GM12878 (cell line): ENCODE measurements around the gene FAM76A. TPM values are rescaled to one million over a fixed set of nuclear protein-coding genes. Genes with fewer than 3 reads are reported as not detected.
"Not testable (repeated sequence)": the region's sequence is repeated elsewhere in the genome, so short reads cannot be mapped to it uniquely, and the experiment has no call there.

Experiments used
- ATAC-seq: fragments of 200-7000 bp; cut with Tn5 transposase; 3 replicates; pipeline ENCODE4 v1.9.1; 2020; ENCODE audit warnings: mild to moderate bottlenecking, moderate library complexity
- BruUV-seq: library from RNA; stranded (reverse); fragments of 400-500 nt; replicated peaks from 2 replicates; lab custom pipeline; 2021; lab: Mats Ljungman, UMichigan
- CTCF ChIA-PET: fragments of 300-600 bp; sonication (Branson Sonifier 250); formaldehyde crosslinking; extraction: SDS; loops from one replicate; lab custom pipeline; 2021; ENCODE audit warnings: inconsistent platforms; lab: Yijun Ruan, JAX
- POLR2A ChIA-PET: fragments of 350-600 bp; formaldehyde crosslinking; extraction: SDS; loops from one replicate; lab custom pipeline; 2021; ENCODE audit warnings: inconsistent platforms; lab: Charles Lee
- RAD21 ChIA-PET: fragments of 300-600 bp; sonication (Branson Sonifier 250); formaldehyde crosslinking; loops from one replicate; lab custom pipeline; 2023; ENCODE audit warnings: antibody characterized with exemption; ENCODE audit not compliant: unreplicated experiment; lab: Charles Lee
- SMC1A ChIA-PET: fragments of 300-600 bp; sonication (Branson Sonifier 250); formaldehyde crosslinking; loops from one replicate; lab custom pipeline; 2023; ENCODE audit not compliant: unreplicated experiment, uncharacterized antibody; lab: Charles Lee
- DNase-seq: peaks from one replicate; pipeline ENCODE4 v3.0.0-alpha.2; 2011; ENCODE audit warnings: low read depth, low spot score
- FAIRE-seq: peaks from 3 replicates; lab custom pipeline; 2011; peaks lifted over from hg19 to GRCh38; lab: Jason Lieb, UNC
- H2AFZ ChIP-seq: 2 replicates; pipeline ENCODE4 v1.6.0; 2011; ENCODE audit warnings: low read depth, low read length, control low read depth; ENCODE audit not compliant: control insufficient read depth
- H3K27ac ChIP-seq: 2 replicates; pipeline ENCODE4 v1.5.1; 2011; ENCODE audit warnings: control low read depth; ENCODE audit not compliant: control insufficient read depth, insufficient read depth
- H3K27me3 ChIP-seq, 2 experiments: replicated peaks in 1 of 2; 2 replicates each; pipeline versions ENCODE4 v1.6.0 to v1.6.1; 2011; ENCODE audit warnings: low read length in 1 of 2; ENCODE audit not compliant: control insufficient read depth in 2 of 2, insufficient read depth in 2 of 2
- H3K36me3 ChIP-seq, 2 experiments: 2 replicates each; pipeline ENCODE4 v1.5.1; 2011; ENCODE audit warnings: low read length in 1 of 2; ENCODE audit not compliant: control insufficient read depth in 2 of 2, insufficient read depth in 2 of 2
- H3K4me1 ChIP-seq: 2 replicates; pipeline ENCODE4 v1.6.1; 2011; ENCODE audit warnings: mild to moderate bottlenecking, low read length, moderate library complexity, mixed read lengths; ENCODE audit not compliant: control insufficient read depth, insufficient read depth
- H3K4me2 ChIP-seq: 2 replicates; pipeline ENCODE4 v1.6.0; 2011; ENCODE audit warnings: control low read depth; ENCODE audit not compliant: control insufficient read depth, insufficient read depth
- H3K4me3 ChIP-seq: fragments of 200-600 bp; sonication (generic); 2 replicates; pipeline ENCODE4 v1.5.1; 2016
- H3K79me2 ChIP-seq: 2 replicates; pipeline ENCODE4 v1.6.0; 2011; ENCODE audit warnings: low read length; ENCODE audit not compliant: control insufficient read depth, insufficient read depth
- H3K9ac ChIP-seq: 2 replicates; pipeline ENCODE4 v1.8.0; 2011; ENCODE audit warnings: low read length, control low read depth, mixed read lengths; ENCODE audit not compliant: control insufficient read depth, insufficient read depth
- H3K9me3 ChIP-seq: replicated peaks from 3 replicates; pipeline ENCODE4 v1.5.1; 2011; ENCODE audit warnings: mild to moderate bottlenecking, low read length; ENCODE audit not compliant: control insufficient read depth, insufficient read depth
- H4K20me1 ChIP-seq: 2 replicates; pipeline ENCODE4 v1.6.0; 2011; ENCODE audit not compliant: control insufficient read depth, insufficient read depth
- POLR2AphosphoS5 ChIP-seq: IDR thresholded peaks from 2 replicates; pipeline ENCODE4 v1.6.1; 2011; ENCODE audit warnings: mild to moderate bottlenecking, low read length, inconsistent platforms
- WGBS: methylation state at CpG from one replicate; pipeline ENCODE4 v1.1.6; 2016; ENCODE audit warnings: low lambda C conversion rate; ENCODE audit not compliant: insufficient replicate concordance, insufficient coverage; ENCODE audit errors: missing lambda C conversion rate; 5-methylcytosine and 5-hydroxymethylcytosine counted together
- in situ Hi-C: fragments of 300-500 bp; cut with MboI; formaldehyde crosslinking; loops from 9 replicates; pipeline ENCODE4 v1.14.3; 2018; ENCODE audit warnings: mixed read lengths
- intact Hi-C: fragments of 100-400 bp; cut with micrococcal nuclease; formaldehyde crosslinking; loops from one replicate; pipeline ENCODE4 v1.14.2; 2022; ENCODE audit not compliant: unreplicated experiment
- polyA plus RNA-seq, 11 experiments: library from polyadenylated mRNA; depleted of rRNA in 4 of 11; unstranded in 6 of 11; stranded (reverse) in 5 of 11; fragments of >200 nt; fragmentation: Nextera tagmentation in 4 of 11; fragmentation: Illumina TruSeq in 1 of 11; extraction: Ambion mirVana in 4 of 11; extraction: Trizol in 1 of 11; gene quantifications; 1 replicate in 1 of 11; 2 replicates in 10 of 11; pipeline versions ENCODE4 v1.2.1 to v1.2.3, GENCODE V29; 2011 to 2016; ENCODE audit warnings: inconsistent platforms in 2 of 11, missing spikeins in 2 of 11, low read depth in 1 of 11
- total RNA-seq, 4 experiments: library from RNA; depleted of rRNA in 3 of 4; stranded (reverse); fragments of >200 nt in 3 of 4; fragmentation: Illumina TruSeq in 1 of 4; extraction: Trizol in 1 of 4; gene quantifications; 2 replicates each; pipeline versions ENCODE4 v1.2.1 to v1.2.3, GENCODE V29; 2013 to 2021

Gene FAM76A
- total and polyA plus RNA-seq, 10 of the 15 experiments (the other 5 are each of a cell fraction or from before 2014, with no cell fraction given) = 5.4 to 13.4 (median 7.6) TPM

DNA sequence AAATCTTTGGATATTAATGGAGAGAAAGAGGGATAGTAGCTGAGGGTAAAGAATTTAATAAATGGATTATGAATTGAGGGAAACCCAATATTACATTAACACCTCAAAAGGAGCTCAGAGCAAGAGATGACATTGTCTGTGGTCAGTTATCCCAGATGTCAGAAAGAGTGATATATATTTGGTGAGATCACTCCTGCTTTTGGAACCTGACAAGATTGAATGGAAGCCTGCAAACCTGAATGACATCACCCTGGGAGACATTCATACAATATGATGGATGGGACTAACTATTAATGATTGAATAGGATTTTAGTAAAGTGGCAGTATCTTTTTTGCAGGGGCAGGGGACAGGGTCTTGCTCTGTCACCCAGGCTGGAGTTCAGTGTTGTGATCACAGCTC, 47.0 kb upstream of the FAM76A start:
- Histone ChIP-seq H3K27me3 (no peaks in the 10 kb centered on the region), H3K9ac (no peak overlapping the region), H3K4me2 (no peak overlapping the region), H3K79me2 (no peaks in the 10 kb centered on the region), H3K4me1 (no peaks in the 10 kb centered on the region), H3K9me3 (peaks cover 8% of the 10 kb centered on the region; the same call in 2 of the 3 replicates), H3K27ac (no peak overlapping the region), H3K36me3 (no peaks in the 10 kb centered on the region), H4K20me1 (no peaks in the 10 kb centered on the region), H3K4me3 (no peak overlapping the region), H2AFZ (no peak overlapping the region)
- CTCF ChIA-PET = interaction anchor here (0.8 to 1.9 kb wide), 4 partner anchors 9 to 382 kb away, joined by 3 to 6 read pairs (median 3); no protein-coding TSS in a partner anchor
- in situ Hi-C loops = no loop called here
- FAIRE-seq = no peak
- SMC1A ChIA-PET = interaction anchor here (2.1 kb wide), 1 partner anchor 11 kb away, joined by 11 read pairs; no protein-coding TSS in a partner anchor
- ATAC-seq = no peak
- intact Hi-C loops = no loop called here
- RAD21 ChIA-PET = no interaction called here
- POLR2A ChIA-PET = no interaction called here
- TF ChIP-seq POLR2AphosphoS5 = no peak
- BruUV-seq = no TSS peak
- DNase-seq = no peak

- H3K9me3 ChIP-seq, H3K4me1 ChIP-seq, ATAC-seq, intact Hi-C loops, H2AFZ ChIP-seq, H3K4me3 ChIP-seq, in situ Hi-C loops, H4K20me1 ChIP-seq, H3K27ac ChIP-seq, BruUV-seq, H3K27me3 ChIP-seq, DNase-seq, H3K36me3 ChIP-seq, H3K4me2 ChIP-seq, H3K79me2 ChIP-seq, H3K9ac ChIP-seq, FAIRE-seq: not testable (repeated sequence)
- ChIA-PET RAD21 (interaction anchor here (1.0 kb wide), 1 partner anchor 45 kb away, joined by 3 read pairs; the partner anchor contains the start of gene FAM76A), CTCF (interaction anchor here (1.2 kb wide), 1 partner anchor 11 kb away, joined by 3 read pairs; no protein-coding TSS in a partner anchor), SMC1A (interaction anchor here (1.0 to 2.1 kb wide), 2 partner anchors 9 to 12 kb away, joined by 3 to 11 read pairs; no protein-coding TSS in a partner anchor), POLR2A (interaction anchor here (0.5 kb wide), 1 partner anchor 494 kb away, joined by 3 read pairs; no protein-coding TSS in a partner anchor)
- WGBS = 86% methylated on average over 2 of the region's 2 CpGs
Observed at GRCh38 chr1:27680225-27680791, 45.5 kb upstream of the FAM76A start.

- FAIRE-seq, POLR2A ChIA-PET, RAD21 ChIA-PET: not testable (repeated sequence)
Observed at GRCh38 chr1:27681580-27681979, 44.2 kb upstream of the FAM76A start.

More at GRCh38 chr1:27681580-27681979, 44.2 kb upstream of the FAM76A start:
- H3K27me3 ChIP-seq, intact Hi-C loops, H4K20me1 ChIP-seq, ATAC-seq, in situ Hi-C loops, H3K36me3 ChIP-seq, H3K9ac ChIP-seq, CTCF ChIA-PET, H3K4me3 ChIP-seq, H3K4me1 ChIP-seq, H3K27ac ChIP-seq, DNase-seq, H2AFZ ChIP-seq, H3K4me2 ChIP-seq, H3K9me3 ChIP-seq, H3K79me2 ChIP-seq, BruUV-seq: not testable (repeated sequence)
- 99% methylated on average over 4 of the region's 4 CpGs for WGBS
- SMC1A ChIA-PET = interaction anchor here (0.8 kb wide), 1 partner anchor 10 kb away, joined by 3 read pairs; the partner anchor contains the start of gene IFI6
